T-cell (primary cell): ENCODE data around the gene APOB. TPM values are rescaled to one million over a fixed set of nuclear protein-coding genes. Genes with fewer than 3 reads are reported as not detected.

Experiments
- ATAC-seq, 4 experiments: fragments of 200-7000 bp in 3 of 4; fragments of 150-1000 bp in 1 of 4; cut with Tn5 transposase; replicated peaks in 1 of 4; 1 replicate in 3 of 4; 2 replicates in 1 of 4; pipeline ENCODE4 v1.10.0; 2021; ENCODE audit warnings: moderate library complexity in 3 of 4, mild to moderate bottlenecking in 2 of 4, moderate number of reproducible peaks in 1 of 4
- CTCF ChIA-PET, 2 donors: fragments of 300-600 bp; sonication (Branson Sonifier 250); formaldehyde crosslinking; loops; one replicate each; lab custom pipeline; 2022; ENCODE audit warnings: antibody characterized with exemption in 2 of 2; lab: Charles Lee
- POLR2A ChIA-PET, 2 donors: fragments of 300-600 bp; sonication (Branson Sonifier 250); formaldehyde crosslinking; loops; one replicate each; lab custom pipeline; 2022; ENCODE audit warnings: antibody characterized with exemption in 2 of 2; lab: Charles Lee
- DNase-seq, 35 experiments: peaks; one replicate each; pipeline versions ENCODE4 v3.0.0 to v3.0.0-alpha.2; 2013 to 2023
- H3K27ac ChIP-seq: one replicate; pipeline ENCODE4 v1.5.1; 2013; ENCODE audit warnings: low read length
- H3K27me3 ChIP-seq, 2 experiments: replicated peaks in 1 of 2; 1 replicate in 1 of 2; 2 replicates in 1 of 2; pipeline versions ENCODE4 v1.6.1 to v1.7.0; 2013; ENCODE audit warnings: low read length in 1 of 2, mixed read lengths in 1 of 2; ENCODE audit not compliant: control insufficient read depth in 2 of 2, insufficient read depth in 2 of 2; ENCODE audit errors: extremely low read depth in 1 of 2
- H3K36me3 ChIP-seq, 2 donors: 1 replicate in 1 of 2; 2 replicates in 1 of 2; pipeline versions ENCODE4 v1.6.1 to v1.7.0; 2013; ENCODE audit warnings: low read length in 1 of 2; ENCODE audit not compliant: control insufficient read depth in 2 of 2, insufficient read depth in 1 of 2; ENCODE audit errors: extremely low read depth in 1 of 2
- H3K4me1 ChIP-seq, 2 experiments: 1 replicate in 1 of 2; 2 replicates in 1 of 2; pipeline versions ENCODE4 v1.6.1 to v1.7.0; 2013; ENCODE audit warnings: low read length in 2 of 2, mixed read lengths in 1 of 2; ENCODE audit not compliant: insufficient read depth in 2 of 2, control insufficient read depth in 1 of 2; ENCODE audit errors: extremely low read depth in 1 of 2
- H3K4me3 ChIP-seq, 2 donors: 1 replicate in 1 of 2; 2 replicates in 1 of 2; pipeline versions ENCODE4 v1.5.1 to v1.7.0; 2013; ENCODE audit warnings: mild to moderate bottlenecking in 2 of 2, low read length in 1 of 2, moderate library complexity in 1 of 2; ENCODE audit not compliant: control insufficient read depth in 1 of 2; ENCODE audit errors: extremely low read depth in 1 of 2
- H3K9me3 ChIP-seq: 2 replicates; pipeline ENCODE4 v1.7.0; 2013
- H3K27ac Mint-ChIP-seq, 2 donors: one replicate each; pipeline ENCODE4 v1.8.0; 2020 to 2021; ENCODE audit warnings: mild to moderate bottlenecking in 2 of 2, mixed read lengths in 2 of 2
- H3K27me3 Mint-ChIP-seq, 2 donors: one replicate each; pipeline ENCODE4 v1.8.0; 2021 to 2022; ENCODE audit warnings: mixed read lengths in 2 of 2
- H3K36me3 Mint-ChIP-seq: one replicate; pipeline ENCODE4 v1.8.0; 2021; ENCODE audit warnings: mixed read lengths
- H3K4me1 Mint-ChIP-seq, 3 donors: one replicate each; pipeline ENCODE4 v1.8.0; 2020 to 2022; ENCODE audit warnings: mixed read lengths in 3 of 3, mild to moderate bottlenecking in 1 of 3
- H3K4me3 Mint-ChIP-seq, 3 donors: one replicate each; pipeline ENCODE4 v1.8.0; 2020 to 2022; ENCODE audit warnings: mild to moderate bottlenecking in 3 of 3, mixed read lengths in 3 of 3, moderate library complexity in 3 of 3
- H3K9me3 Mint-ChIP-seq, 3 donors: one replicate each; pipeline ENCODE4 v1.8.0; 2020 to 2022; ENCODE audit warnings: mixed read lengths in 3 of 3
- WGBS: methylation state at CpG from one replicate; pipeline ENCODE4 v1.1.5; 2013; ENCODE audit warnings: missing lambda C conversion rate; ENCODE audit not compliant: insufficient coverage; 5-methylcytosine and 5-hydroxymethylcytosine counted together
- total RNA-seq, 35 experiments: library from RNA in 6 of 35; stranded (reverse) in 6 of 35; fragments of 120-200 nt in 1 of 35; gene quantifications; one replicate each; pipeline versions ENCODE4 v1.2.1 to v1.2.4 and lab custom pipeline; 2013 to 2026

Gene APOB
- total RNA-seq, 5 donors from 2014 or later (not counting 1 experiment from before 2014, with no cell fraction given), result 1.2 to 2.0 (median 1.9) TPM; not detected in 2

- ATAC-seq, result no peak
These were observed 1.7 kb downstream of the APOB start for GRCh38 chr2:21041943-21042707.

GRCh38 chr2:21041462-21041861 is 2.4 kb downstream of the APOB start:
- Mint-ChIP-seq H3K27me3 (peaks cover 22 to 31% of the 10 kb centered on the region in 2 donors), H3K4me3 (no peak overlapping the region), H3K36me3 (no peaks in the 10 kb centered on the region), H3K9me3 (no peaks in the 10 kb centered on the region), H3K27ac (no peak overlapping the region), H3K4me1 (peaks cover 3 to 5% (median 5%) of the 10 kb centered on the region in 3 donors)
- Histone ChIP-seq H3K4me1 (peaks cover 0 to 8% of the 10 kb centered on the region in 2 experiments), H3K27ac (no peak overlapping the region), H3K4me3 (no peak overlapping the region), H3K27me3 (peaks cover 2 to 30% of the 10 kb centered on the region in 2 experiments), H3K36me3 (no peaks in the 10 kb centered on the region), H3K9me3 (no peaks in the 10 kb centered on the region)
- ChIA-PET CTCF (interaction anchor here in 1 of 2 donors (1.0 kb wide), 1 partner anchor 11 kb away, joined by 3 read pairs; no protein-coding TSS in a partner anchor), POLR2A (no interaction called here)
- no peak for DNase-seq
- no peak for ATAC-seq
- WGBS, result no CpG with 5 or more reads among the region's 4 CpGs

More at GRCh38 chr2:21041943-21042707, 1.7 kb downstream of the APOB start:
- WGBS, result 83% methylated on average over 6 of the region's 16 CpGs
- H3K4me1 Mint-ChIP-seq, result peaks cover 3 to 5% (median 5%) of the 10 kb centered on the region in 3 donors
- Histone ChIP-seq H3K36me3 (no peaks in the 10 kb centered on the region), H3K9me3 (no peaks in the 10 kb centered on the region), H3K27me3 (peaks cover 2 to 28% of the 10 kb centered on the region in 2 experiments), H3K4me1 (peaks cover 0 to 8% of the 10 kb centered on the region in 2 experiments), H3K27ac (no peak overlapping the region), H3K4me3 (no peak overlapping the region)
- no peak for DNase-seq
- no peaks in the 10 kb centered on the region for H3K9me3 Mint-ChIP-seq
- POLR2A ChIA-PET, result interaction anchor here in 1 of 2 donors (0.6 kb wide), 1 partner anchor 145 kb away, joined by 5 read pairs; no protein-coding TSS in a partner anchor
- H3K27me3 Mint-ChIP-seq, result peaks cover 22 to 27% of the 10 kb centered on the region in 2 donors
- H3K4me3 Mint-ChIP-seq, result no peak overlapping the region
- CTCF ChIA-PET, result no interaction called here
- no peaks in the 10 kb centered on the region for H3K36me3 Mint-ChIP-seq
- H3K27ac Mint-ChIP-seq, result no peak overlapping the region

GRCh38 chr2:21040468-21041377 is 3.1 kb downstream of the APOB start:
- peaks cover 2 to 32% of the 10 kb centered on the region in 2 experiments for H3K27me3 ChIP-seq
- DNase-seq (no peak), ATAC-seq (no peak)
- CTCF ChIA-PET, result interaction anchor here in 1 of 2 donors (1.0 kb wide), 1 partner anchor 12 kb away, joined by 3 read pairs; no protein-coding TSS in a partner anchor
- H3K36me3 ChIP-seq, result no peaks in the 10 kb centered on the region
- Mint-ChIP-seq H3K4me3 (no peak overlapping the region), H3K4me1 (peaks cover 3 to 5% (median 5%) of the 10 kb centered on the region in 3 donors), H3K36me3 (no peaks in the 10 kb centered on the region), H3K27me3 (peaks cover 27 to 38% of the 10 kb centered on the region in 2 donors), H3K9me3 (peaks cover 0 to 3% (median 0%) of the 10 kb centered on the region in 3 donors), H3K27ac (no peak overlapping the region)
- H3K9me3 ChIP-seq, result no peaks in the 10 kb centered on the region
- no peak overlapping the region for H3K27ac ChIP-seq
- POLR2A ChIA-PET, result no interaction called here
- WGBS, result 89% methylated on average over 9 of the region's 14 CpGs
- no peak overlapping the region for H3K4me3 ChIP-seq
- peaks cover 0 to 8% of the 10 kb centered on the region in 2 experiments for H3K4me1 ChIP-seq

- no peaks in the 10 kb centered on the region for H3K9me3 ChIP-seq
- peaks cover 0 to 8% of the 10 kb centered on the region in 2 experiments for H3K4me1 ChIP-seq
- no peak for ATAC-seq
- ChIA-PET CTCF (no interaction called here), POLR2A (no interaction called here)
- peaks cover 26 to 32% of the 10 kb centered on the region in 2 donors for H3K27me3 Mint-ChIP-seq
- DNase-seq, result no peak
- peaks cover 0 to 3% (median 0%) of the 10 kb centered on the region in 3 donors for H3K9me3 Mint-ChIP-seq
- H3K27ac ChIP-seq, result no peak overlapping the region
- H3K36me3 ChIP-seq, result no peaks in the 10 kb centered on the region
- H3K27ac Mint-ChIP-seq, result no peak overlapping the region
- 90% methylated on average over 5 of the region's 10 CpGs for whole genome bisulfite sequencing
- peaks cover 2 to 28% of the 10 kb centered on the region in 2 experiments for H3K27me3 ChIP-seq
- H3K36me3 Mint-ChIP-seq, result no peaks in the 10 kb centered on the region
- H3K4me3 ChIP-seq, result no peak overlapping the region
- no peak overlapping the region for H3K4me3 Mint-ChIP-seq
- H3K4me1 Mint-ChIP-seq, result peaks cover 3 to 5% (median 5%) of the 10 kb centered on the region in 3 donors
These were observed 3.9 kb downstream of the APOB start for GRCh38 chr2:21039979-21040467.

GRCh38 chr2:21039080-21039556 is 4.8 kb downstream of the APOB start:
- Histone ChIP-seq H3K4me3 (no peak overlapping the region), H3K36me3 (no peaks in the 10 kb centered on the region), H3K27ac (no peak overlapping the region), H3K9me3 (no peaks in the 10 kb centered on the region), H3K4me1 (peaks cover 0 to 8% of the 10 kb centered on the region in 2 experiments), H3K27me3 (peaks cover 0 to 19% of the 10 kb centered on the region in 2 experiments)
- Mint-ChIP-seq H3K36me3 (no peaks in the 10 kb centered on the region), H3K9me3 (peaks cover 0 to 3% (median 0%) of the 10 kb centered on the region in 3 donors), H3K27me3 (peaks cover 19 to 24% of the 10 kb centered on the region in 2 donors), H3K4me1 (peaks cover 3 to 5% (median 5%) of the 10 kb centered on the region in 3 donors), H3K4me3 (no peak overlapping the region), H3K27ac (no peak overlapping the region)
- ChIA-PET POLR2A (no interaction called here), CTCF (no interaction called here)
- DNase-seq, result no peak
- no peak for ATAC-seq
- WGBS, result 86% methylated on average over 1 of the region's 4 CpGs
